NCI-H146 treated with DMSO at 0.1 percent for 48 hours (cell line): Measurements from ENCODE around the gene LDLRAD4.

Experiments
- DNase-seq: peaks from one replicate; lab custom pipeline; 2025; ENCODE audit not compliant: unreplicated experiment; lab: John Stamatoyannopoulos, UW

The LDLRAD4 gene

GRCh38 chr18:13302457-13303225 lies 84.1 kb downstream of the LDLRAD4 start:
- no peak for DNase-seq

GRCh38 chr18:13303756-13304364 lies 85.3 kb downstream of the LDLRAD4 start:
- no peak for DNase-seq

GRCh38 chr18:13305301-13305700 lies 86.7 kb downstream of the LDLRAD4 start:
- DNase-seq: no peak

GRCh38 chr18:13306583-13306982 lies 88.0 kb downstream of the LDLRAD4 start:
- DNase-seq: no peak

- DNase-seq: no peak
These were observed 89.8 kb downstream of the LDLRAD4 start for GRCh38 chr18:13308369-13308768.

- DNase-seq: no peak
These were observed 90.6 kb downstream of the LDLRAD4 start for GRCh38 chr18:13309031-13309747.

- DNase-seq: no peak
These were observed 91.4 kb downstream of the LDLRAD4 start for GRCh38 chr18:13309748-13310670.

GRCh38 chr18:13311193-13311592 lies 92.6 kb downstream of the LDLRAD4 start:
- no peak for DNase-seq

GRCh38 chr18:13312515-13312914 lies 94.0 kb downstream of the LDLRAD4 start:
- no peak for DNase-seq

GRCh38 chr18:13313006-13313686 lies 94.6 kb downstream of the LDLRAD4 start:
- DNase-seq: no peak

- no peak for DNase-seq
These were observed 96.4 kb downstream of the LDLRAD4 start for GRCh38 chr18:13315000-13315399.

- DNase-seq: no peak
These were observed 97.5 kb downstream of the LDLRAD4 start for GRCh38 chr18:13316063-13316462.

- no peak for DNase-seq
These were observed 99.2 kb downstream of the LDLRAD4 start for GRCh38 chr18:13317801-13318200.

- no peak for DNase-seq
These were observed 100.4 kb downstream of the LDLRAD4 start for GRCh38 chr18:13318731-13319501.

- no peak for DNase-seq
These were observed 101.1 kb downstream of the LDLRAD4 start for GRCh38 chr18:13319629-13320028.

- no peak for DNase-seq
These were observed 101.5 kb downstream of the LDLRAD4 start for GRCh38 chr18:13320096-13320495.

- DNase-seq: no peak
These were observed 102.4 kb downstream of the LDLRAD4 start for GRCh38 chr18:13320891-13321425.

GRCh38 chr18:13321923-13322322 lies 103.4 kb downstream of the LDLRAD4 start:
- DNase-seq: no peak

- DNase-seq: no peak
These were observed 104.6 kb downstream of the LDLRAD4 start for GRCh38 chr18:13323186-13323585.
